NT2/D1 (cell line): ENCODE results near the gene SRSF7.

Experiments
- SUZ12 ChIP-seq: IDR thresholded peaks from 2 replicates; pipeline ENCODE4 v1.6.1; 2011; ENCODE audit not compliant: insufficient read length, insufficient read depth; ENCODE audit errors: extremely low read depth
- ZNF274 ChIP-seq: IDR thresholded peaks from 2 replicates; pipeline ENCODE4 v1.6.1; 2011; ENCODE audit warnings: mild to moderate bottlenecking, low read depth, low read length

DNA sequence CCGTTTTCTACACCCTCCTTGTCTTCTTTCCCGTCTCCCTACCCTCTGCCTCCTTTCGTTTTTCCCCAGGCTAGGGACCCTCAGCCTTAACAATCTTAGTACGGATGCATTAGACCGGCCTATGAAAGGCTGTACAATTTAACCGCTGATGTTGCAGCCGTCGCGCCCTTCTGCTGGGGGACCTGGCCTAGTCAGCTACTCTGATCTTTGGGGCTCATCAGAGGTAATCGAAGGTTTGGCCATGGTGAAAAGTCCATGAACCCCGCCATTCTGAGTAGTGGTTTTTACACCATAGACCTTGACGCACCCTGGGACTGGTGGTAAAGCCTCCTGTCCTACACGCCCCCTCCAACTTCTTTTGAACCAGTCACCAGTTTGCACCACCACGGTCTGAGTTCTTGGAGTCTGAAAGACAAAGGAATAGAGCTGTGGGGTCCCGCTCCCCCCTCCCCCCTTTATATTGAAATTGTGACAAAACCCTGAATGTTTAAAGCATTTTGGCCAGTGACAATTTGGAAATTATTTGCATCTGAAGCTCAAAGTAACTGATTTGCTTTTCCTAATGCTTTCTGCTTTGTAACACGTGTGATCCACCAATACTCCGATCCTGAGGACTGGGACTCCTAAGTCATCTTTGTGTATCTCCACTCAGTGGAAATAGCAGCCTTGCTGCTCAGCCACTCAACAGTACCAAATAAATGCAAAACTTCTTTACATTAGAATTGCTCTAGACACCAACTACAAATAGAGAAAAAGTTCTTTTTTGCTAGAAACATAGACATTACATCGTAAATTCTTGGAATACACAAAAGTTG, 642 bp upstream of the SRSF7 start:
- TF ChIP-seq SUZ12 (no peak), ZNF274 (no peak)
